ENCODE results near the gene TSPEAR.

DNA sequence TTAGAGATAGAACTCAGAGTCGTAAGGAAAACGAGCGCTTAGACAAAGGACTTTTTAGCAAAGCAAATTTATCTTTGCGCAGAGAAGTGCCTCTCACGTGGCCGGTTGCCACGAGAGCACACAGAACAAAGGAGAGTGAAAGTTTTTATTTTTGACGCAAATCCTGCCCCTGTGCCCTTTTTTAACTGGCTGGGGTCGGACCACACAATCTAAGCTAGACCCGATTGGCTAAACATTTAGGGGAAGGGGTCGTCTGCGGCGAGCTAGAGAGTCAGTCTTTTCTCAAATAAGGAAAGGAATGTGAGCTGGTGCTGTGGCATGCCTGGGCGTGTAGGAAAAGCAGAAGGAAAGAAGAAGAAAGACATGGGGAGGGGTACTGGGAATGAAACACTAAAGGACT is 162.4 kb downstream of the TSPEAR start:
- TF ChIP-seq POLR2AphosphoS5 (IDR thresholded peaks at IDR 0.05; ENCODE audit: low read depth, low read length): no peak
- TF ChIP-seq POLR2A (IDR thresholded peaks at IDR 0.05; ENCODE audit: low read depth, low read length): no peak
- TF ChIP-seq TAF1 (IDR thresholded peaks at IDR 0.05; ENCODE audit: low read depth, low read length): no peak
- no peak for TF ChIP-seq SPI1 (IDR thresholded peaks at IDR 0.05; ENCODE audit: low read depth, low read length)
- no peak for TF ChIP-seq PAX5 (IDR thresholded peaks at IDR 0.05; ENCODE audit: insufficient read depth, low read length, severe bottlenecking)
- TF ChIP-seq POU2F2 (IDR thresholded peaks at IDR 0.05; ENCODE audit: low read depth, low read length): no peak
